SK-N-SH (cell line): ENCODE results near the gene SGF29. TPM values are rescaled to one million over a fixed set of nuclear protein-coding genes. Genes with fewer than 3 reads are reported as not detected.

Experiments used
- CTCF ChIA-PET: fragments of 300-600, 350-600 bp; formaldehyde crosslinking; extraction: SDS; loops from one replicate; lab custom pipeline; 2021; lab: Yijun Ruan, JAX
- POLR2A ChIA-PET: fragments of 350-600 bp; sonication (Branson Sonifier 250); formaldehyde crosslinking; extraction: SDS; loops from one replicate; lab custom pipeline; 2020; ENCODE audit warnings: antibody characterized with exemption, inconsistent platforms; lab: Yijun Ruan, JAX
- DNase-seq: peaks from one replicate; pipeline ENCODE4 v3.0.0; 2012
- H2AFZ ChIP-seq: fragments of 200-600 bp; sonication (generic); 2 replicates; pipeline ENCODE4 v1.8.1; 2016; ENCODE audit warnings: antibody characterized with exemption, mild to moderate bottlenecking, low read depth
- H3F3A ChIP-seq: fragments of 200-600 bp; sonication (generic); replicated peaks from 2 replicates; pipeline ENCODE3; 2016; ENCODE audit warnings: antibody characterized with exemption, mild to moderate bottlenecking; ENCODE audit not compliant: insufficient read depth
- H3K27ac ChIP-seq, 2 experiments: fragments of 200-500 bp in 1 of 2; fragments of 200-600 bp in 1 of 2; sonication (Bioruptor generic) in 1 of 2; sonication (generic), shearing (Covaris generic) in 1 of 2; 2 replicates each; pipeline versions ENCODE4 v1.5.1 to v1.6.1; 2014 to 2016; ENCODE audit warnings: low read depth in 2 of 2, inconsistent platforms in 1 of 2, low read length in 1 of 2, mild to moderate bottlenecking in 1 of 2, mixed read lengths in 1 of 2
- H3K27me3 ChIP-seq: fragments of 200-600 bp; sonication (generic), shearing (Covaris generic); 2 replicates; pipeline ENCODE4 v1.6.1; 2016; ENCODE audit warnings: mixed run types; ENCODE audit not compliant: insufficient read depth
- H3K36me3 ChIP-seq, 2 experiments: fragments of 200-500 bp in 1 of 2; fragments of 200-600 bp in 1 of 2; sonication (Bioruptor generic) in 1 of 2; sonication (generic) in 1 of 2; replicated peaks in 1 of 2; 2 replicates each; pipeline versions ENCODE3 to v1.5.1; 2014 to 2016; ENCODE audit warnings: low read length in 1 of 2, mild to moderate bottlenecking in 1 of 2; ENCODE audit not compliant: insufficient read depth in 2 of 2, control insufficient read depth in 1 of 2
- H3K4me1 ChIP-seq, 2 experiments: fragments of 200-500 bp in 1 of 2; fragments of 200-600 bp in 1 of 2; sonication (Bioruptor generic) in 1 of 2; sonication (generic), shearing (Covaris generic) in 1 of 2; 2 replicates each; pipeline versions ENCODE4 v1.5.1 to v1.6.1; 2014 to 2016; ENCODE audit warnings: low read depth in 1 of 2, low read length in 1 of 2, mixed run types in 1 of 2; ENCODE audit not compliant: insufficient read depth in 2 of 2, control insufficient read depth in 1 of 2
- H3K4me2 ChIP-seq: fragments of 200-600 bp; sonication (generic), shearing (Covaris generic); 2 replicates; pipeline ENCODE4 v1.6.1; 2017; ENCODE audit warnings: mixed run types
- H3K4me3 ChIP-seq, 2 experiments: fragments of 200-500 bp in 1 of 2; fragments of 200-600 bp in 1 of 2; sonication (Bioruptor generic) in 1 of 2; sonication (generic), shearing (Covaris generic) in 1 of 2; 2 replicates each; pipeline versions ENCODE4 v1.5.1 to v1.8.1; 2014 to 2016; ENCODE audit warnings: low read depth in 2 of 2, inconsistent platforms in 1 of 2, low read length in 1 of 2, mild to moderate bottlenecking in 1 of 2, mixed read lengths in 1 of 2, moderate library complexity in 1 of 2
- H3K79me2 ChIP-seq: fragments of 200-600 bp; sonication (generic); 2 replicates; pipeline ENCODE4 v1.8.1; 2017; ENCODE audit warnings: mild to moderate bottlenecking; ENCODE audit not compliant: insufficient read depth
- H3K9ac ChIP-seq: fragments of 200-600 bp; sonication (generic); 2 replicates; pipeline ENCODE4 v1.6.1; 2017; ENCODE audit warnings: mixed run types
- H3K9me2 ChIP-seq: fragments of 200-600 bp; sonication (generic); 2 replicates; pipeline ENCODE4 v1.6.1; 2017; ENCODE audit warnings: mixed run types
- H3K9me3 ChIP-seq: fragments of 200-600 bp; sonication (generic); 2 replicates; pipeline ENCODE4 v1.6.1; 2017; ENCODE audit warnings: mixed run types, mild to moderate bottlenecking, moderate library complexity
- H4K20me1 ChIP-seq: fragments of 200-600 bp; sonication (generic); 2 replicates; pipeline ENCODE4 v1.6.1; 2017; ENCODE audit warnings: mild to moderate bottlenecking, mixed run types; ENCODE audit not compliant: insufficient read depth
- CHD2 ChIP-seq: fragments of 150-350 bp; IDR thresholded peaks from 2 replicates; pipeline ENCODE4 v1.6.1; 2018; ENCODE audit warnings: low read length; ENCODE audit not compliant: partially characterized antibody
- ELF1 ChIP-seq: IDR thresholded peaks from 2 replicates; pipeline ENCODE4 v1.4.0; 2012
- FOXM1 ChIP-seq: IDR thresholded peaks from 2 replicates; pipeline ENCODE4 v1.4.0; 2012; ENCODE audit warnings: low read depth, mild to moderate bottlenecking
- GATA2 ChIP-seq: sonication (generic); formaldehyde crosslinking; IDR thresholded peaks from 2 replicates; pipeline ENCODE4 v1.5.0; 2020; ENCODE audit warnings: mild to moderate bottlenecking, missing genetic modification reagents
- IRF3 ChIP-seq: fragments of 150-350 bp; IDR thresholded peaks from 2 replicates; pipeline ENCODE4 v1.6.1; 2016; ENCODE audit warnings: mild to moderate bottlenecking, low read depth, low read length
- MEF2A ChIP-seq: IDR thresholded peaks from 2 replicates; pipeline ENCODE4 v1.4.0; 2012; ENCODE audit warnings: low read depth, borderline replicate concordance
- MXI1 ChIP-seq: IDR thresholded peaks from 2 replicates; pipeline ENCODE4 v1.6.1; 2012; ENCODE audit warnings: mild to moderate bottlenecking, low read depth, low read length, improper control_type of control experiment
- NRF1 ChIP-seq: IDR thresholded peaks from 2 replicates; pipeline ENCODE4 v1.6.1; 2012; ENCODE audit warnings: low read depth, mild to moderate bottlenecking, low read length
- RCOR1 ChIP-seq: fragments of 150-350 bp; IDR thresholded peaks from 2 replicates; pipeline ENCODE4 v1.6.1; 2017; ENCODE audit warnings: antibody characterized with exemption, low read length
- REST ChIP-seq: IDR thresholded peaks from 2 replicates; pipeline ENCODE4 v1.6.1; 2012; ENCODE audit warnings: mild to moderate bottlenecking, low read depth, low read length, moderate library complexity
- SIN3A ChIP-seq: IDR thresholded peaks from 2 replicates; pipeline ENCODE4 v1.6.1; 2012; ENCODE audit warnings: low read depth, mild to moderate bottlenecking, low read length, moderate library complexity, borderline replicate concordance
- TAF1 ChIP-seq: IDR thresholded peaks from 2 replicates; pipeline ENCODE4 v1.6.1; 2012; ENCODE audit warnings: low read depth, mild to moderate bottlenecking, low read length, moderate library complexity, borderline replicate concordance
- TEAD4 ChIP-seq: IDR thresholded peaks from 2 replicates; pipeline ENCODE4 v1.4.0; 2012; ENCODE audit warnings: mild to moderate bottlenecking, borderline replicate concordance; ENCODE audit not compliant: insufficient read depth
- USF1 ChIP-seq: IDR thresholded peaks from 2 replicates; pipeline ENCODE4 v1.4.0; 2012; ENCODE audit warnings: low read depth, borderline replicate concordance
- WGBS: methylation state at CpG from one replicate; pipeline ENCODE4 v1.1.6; 2017; ENCODE audit warnings: low lambda C conversion rate; 5-methylcytosine and 5-hydroxymethylcytosine counted together
- polyA plus RNA-seq, 3 experiments: library from polyadenylated mRNA; depleted of rRNA; stranded (reverse); fragments of >200 nt; gene quantifications; 2 replicates each; pipeline ENCODE4 v1.2.3, GENCODE V29; 2012
- TF ChIP-seq, protein P1 (sequence below): IDR thresholded peaks from 2 replicates; pipeline ENCODE4; 2012
- TF ChIP-seq, protein P2 (sequence below): IDR thresholded peaks from 2 replicates; pipeline ENCODE4 v1.4.0; 2012; ENCODE audit warnings: low read depth
- TF ChIP-seq, protein P3 (sequence below): IDR thresholded peaks from 2 replicates; pipeline ENCODE4 v1.4.0; 2012; ENCODE audit warnings: low read depth, borderline replicate concordance
- TF ChIP-seq, protein P4 (sequence below): fragments of 200-600 bp; sonication (generic); IDR thresholded peaks from 2 replicates; pipeline ENCODE4 v1.6.1; 2017; ENCODE audit warnings: antibody characterized with exemption, mild to moderate bottlenecking, moderate library complexity

Gene SGF29
- polyA plus RNA-seq, 1 of the 3 experiments (the other 2 are of a cell fraction), result 4.6 TPM

DNA sequence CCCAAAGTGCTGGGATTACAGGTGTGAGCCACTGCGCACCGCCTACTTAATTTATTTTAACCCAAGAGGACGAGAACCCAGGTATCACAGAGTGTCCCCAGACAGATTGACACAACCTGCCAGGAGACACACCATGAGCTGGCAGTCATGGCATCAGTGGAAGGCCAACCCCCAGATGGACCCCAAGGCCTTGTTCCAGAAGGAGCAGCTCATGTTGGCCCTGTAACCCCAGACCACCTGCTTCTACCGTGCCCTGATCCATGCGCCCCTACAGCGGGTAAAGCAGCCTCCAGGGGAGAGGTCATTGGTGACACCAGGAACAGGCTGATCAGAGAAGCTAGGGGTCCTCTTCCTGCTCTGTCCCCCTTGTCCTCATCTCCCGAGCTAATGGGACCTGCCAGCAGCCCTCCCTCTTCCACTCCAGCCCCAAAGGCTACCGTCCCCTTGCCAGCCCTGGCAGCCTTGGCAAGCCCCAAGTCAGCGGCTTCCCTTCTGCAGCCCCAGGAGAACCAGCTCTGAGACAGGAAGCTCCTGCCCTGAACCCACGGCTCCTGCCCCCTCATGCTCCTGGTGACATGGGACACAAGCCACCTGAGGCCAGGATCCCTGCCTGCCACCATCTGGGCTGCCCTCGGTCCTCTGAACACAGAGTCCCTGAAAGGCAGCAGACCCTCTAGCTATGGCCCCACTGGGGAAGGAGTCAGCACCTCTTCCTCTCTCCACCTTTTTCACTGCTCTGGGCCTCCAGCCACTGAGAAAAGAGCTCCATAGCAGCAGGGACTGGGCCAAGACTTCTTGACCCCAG is 49.9 kb downstream of the SGF29 start:
- Histone ChIP-seq H3K9me3 (no peaks in the 10 kb centered on the region), H3K4me2 (no peak overlapping the region), H3K36me3 (no peaks in the 10 kb centered on the region), H3K27ac (no peak overlapping the region), H3F3A (no peaks in the 10 kb centered on the region), H3K27me3 (no peaks in the 10 kb centered on the region), H4K20me1 (no peaks in the 10 kb centered on the region), H3K9ac (no peak overlapping the region), H3K4me3 (no peak overlapping the region), H3K4me1 (no peaks in the 10 kb centered on the region), H3K79me2 (no peaks in the 10 kb centered on the region), H3K9me2 (no peaks in the 10 kb centered on the region), H2AFZ (no peak overlapping the region)
- CTCF ChIA-PET, result interaction anchor here (1.4 kb wide), 1 partner anchor 13 kb away, joined by 3 read pairs; no protein-coding TSS in a partner anchor
- TF ChIP-seq IRF3 (no peak), REST (no peak), RCOR1 (no peak), MEF2A (no peak), TEAD4 (no peak), USF1 (no peak), TAF1 (no peak), FOXM1 (no peak), SIN3A (no peak), CHD2 (no peak), NRF1 (no peak), ELF1 (no peak), GATA2 (no peak), MXI1 (no peak)
- TF ChIP-seq, protein P1, sequence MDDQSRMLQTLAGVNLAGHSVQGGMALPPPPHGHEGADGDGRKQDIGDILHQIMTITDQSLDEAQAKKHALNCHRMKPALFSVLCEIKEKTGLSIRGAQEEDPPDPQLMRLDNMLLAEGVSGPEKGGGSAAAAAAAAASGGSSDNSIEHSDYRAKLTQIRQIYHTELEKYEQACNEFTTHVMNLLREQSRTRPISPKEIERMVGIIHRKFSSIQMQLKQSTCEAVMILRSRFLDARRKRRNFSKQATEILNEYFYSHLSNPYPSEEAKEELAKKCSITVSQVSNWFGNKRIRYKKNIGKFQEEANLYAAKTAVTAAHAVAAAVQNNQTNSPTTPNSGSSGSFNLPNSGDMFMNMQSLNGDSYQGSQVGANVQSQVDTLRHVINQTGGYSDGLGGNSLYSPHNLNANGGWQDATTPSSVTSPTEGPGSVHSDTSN, result no peak
- TF ChIP-seq, protein P2, sequence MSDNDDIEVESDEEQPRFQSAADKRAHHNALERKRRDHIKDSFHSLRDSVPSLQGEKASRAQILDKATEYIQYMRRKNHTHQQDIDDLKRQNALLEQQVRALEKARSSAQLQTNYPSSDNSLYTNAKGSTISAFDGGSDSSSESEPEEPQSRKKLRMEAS, result no peak
- TF ChIP-seq, protein P3, sequence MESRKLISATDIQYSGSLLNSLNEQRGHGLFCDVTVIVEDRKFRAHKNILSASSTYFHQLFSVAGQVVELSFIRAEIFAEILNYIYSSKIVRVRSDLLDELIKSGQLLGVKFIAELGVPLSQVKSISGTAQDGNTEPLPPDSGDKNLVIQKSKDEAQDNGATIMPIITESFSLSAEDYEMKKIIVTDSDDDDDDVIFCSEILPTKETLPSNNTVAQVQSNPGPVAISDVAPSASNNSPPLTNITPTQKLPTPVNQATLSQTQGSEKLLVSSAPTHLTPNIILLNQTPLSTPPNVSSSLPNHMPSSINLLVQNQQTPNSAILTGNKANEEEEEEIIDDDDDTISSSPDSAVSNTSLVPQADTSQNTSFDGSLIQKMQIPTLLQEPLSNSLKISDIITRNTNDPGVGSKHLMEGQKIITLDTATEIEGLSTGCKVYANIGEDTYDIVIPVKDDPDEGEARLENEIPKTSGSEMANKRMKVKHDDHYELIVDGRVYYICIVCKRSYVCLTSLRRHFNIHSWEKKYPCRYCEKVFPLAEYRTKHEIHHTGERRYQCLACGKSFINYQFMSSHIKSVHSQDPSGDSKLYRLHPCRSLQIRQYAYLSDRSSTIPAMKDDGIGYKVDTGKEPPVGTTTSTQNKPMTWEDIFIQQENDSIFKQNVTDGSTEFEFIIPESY, result no peak
- TF ChIP-seq, protein P4, sequence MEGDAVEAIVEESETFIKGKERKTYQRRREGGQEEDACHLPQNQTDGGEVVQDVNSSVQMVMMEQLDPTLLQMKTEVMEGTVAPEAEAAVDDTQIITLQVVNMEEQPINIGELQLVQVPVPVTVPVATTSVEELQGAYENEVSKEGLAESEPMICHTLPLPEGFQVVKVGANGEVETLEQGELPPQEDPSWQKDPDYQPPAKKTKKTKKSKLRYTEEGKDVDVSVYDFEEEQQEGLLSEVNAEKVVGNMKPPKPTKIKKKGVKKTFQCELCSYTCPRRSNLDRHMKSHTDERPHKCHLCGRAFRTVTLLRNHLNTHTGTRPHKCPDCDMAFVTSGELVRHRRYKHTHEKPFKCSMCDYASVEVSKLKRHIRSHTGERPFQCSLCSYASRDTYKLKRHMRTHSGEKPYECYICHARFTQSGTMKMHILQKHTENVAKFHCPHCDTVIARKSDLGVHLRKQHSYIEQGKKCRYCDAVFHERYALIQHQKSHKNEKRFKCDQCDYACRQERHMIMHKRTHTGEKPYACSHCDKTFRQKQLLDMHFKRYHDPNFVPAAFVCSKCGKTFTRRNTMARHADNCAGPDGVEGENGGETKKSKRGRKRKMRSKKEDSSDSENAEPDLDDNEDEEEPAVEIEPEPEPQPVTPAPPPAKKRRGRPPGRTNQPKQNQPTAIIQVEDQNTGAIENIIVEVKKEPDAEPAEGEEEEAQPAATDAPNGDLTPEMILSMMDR, result no peak
- 72% methylated on average over 9 of the region's 11 CpGs for WGBS
- POLR2A ChIA-PET, result no interaction called here
- DNase-seq, result no peak
